HG03045 (cell line): ENCODE measurements around the gene KIF16B.
"Not testable (repeated sequence)": the region's sequence is repeated elsewhere in the genome, so short reads cannot be mapped to it uniquely, and the experiment has no call there.

Experiments
- ATAC-seq: cut with Tn5 transposase; IDR thresholded peaks from one replicate; pipeline ENCODE4 v1.9.1; 2021; ENCODE audit warnings: mild to moderate bottlenecking, moderate library complexity; ENCODE audit not compliant: unreplicated experiment

KIF16B gene

DNA sequence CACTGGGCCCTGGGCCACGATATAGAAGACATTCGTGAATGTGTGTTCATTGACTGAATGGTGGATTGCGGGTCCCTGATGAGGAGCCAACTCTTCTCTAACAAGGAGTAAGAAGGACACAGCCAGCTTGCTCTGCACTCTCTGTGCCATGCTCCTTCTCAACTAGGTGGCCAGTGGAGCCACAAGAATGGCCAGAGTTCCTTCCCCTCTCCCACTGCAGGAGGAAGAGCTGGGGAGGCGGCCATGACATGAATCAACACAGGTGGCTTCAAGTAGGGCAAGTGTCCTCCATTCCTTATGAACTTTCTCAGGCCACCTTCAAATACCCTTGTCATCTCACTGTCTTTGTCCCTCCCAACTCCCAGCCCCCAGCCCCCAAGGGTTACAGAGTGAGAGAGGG lies 305.7 kb downstream of the KIF16B start:
- ATAC-seq = no peak

DNA sequence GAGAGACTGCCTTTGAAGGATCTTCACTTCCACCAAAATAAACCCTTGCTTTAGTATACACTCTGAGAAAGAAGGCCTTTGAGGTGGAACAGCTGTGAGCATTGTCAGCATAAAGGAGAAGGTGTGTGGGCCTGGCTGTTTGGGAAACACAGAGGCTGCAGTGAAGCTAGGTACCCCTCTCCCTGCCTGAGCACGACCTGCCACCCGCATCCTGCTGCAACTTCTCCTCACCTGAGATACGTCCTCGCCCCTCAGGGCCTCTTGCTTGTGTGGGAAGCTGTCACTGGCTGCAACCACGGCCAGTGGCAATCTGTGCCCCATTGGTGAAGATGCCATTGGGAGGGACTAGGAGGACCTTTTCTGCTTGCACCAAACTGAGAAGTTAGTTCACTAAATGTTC lies 307.9 kb downstream of the KIF16B start:
- no peak for ATAC-seq

DNA sequence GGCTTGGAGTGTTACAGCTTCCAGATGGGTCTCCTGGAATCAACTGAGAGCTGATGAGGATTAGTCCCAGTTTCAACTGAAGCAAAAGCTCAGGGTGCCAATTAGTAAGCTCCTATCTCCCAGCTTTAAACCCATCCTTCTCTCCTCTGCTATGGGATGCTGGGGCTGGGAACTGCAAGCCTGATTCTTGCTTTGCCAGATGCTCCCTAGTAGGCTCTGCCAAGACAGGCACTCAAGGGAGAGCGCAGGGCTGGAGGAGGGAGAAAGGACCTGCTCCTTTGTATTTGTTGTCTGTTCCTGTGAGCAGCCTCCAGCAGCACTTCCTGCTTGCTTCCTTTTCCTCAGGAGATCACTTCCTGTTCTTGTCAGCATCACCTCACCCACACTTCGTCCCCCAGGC lies 309.7 kb downstream of the KIF16B start:
- no peak for ATAC-seq

DNA sequence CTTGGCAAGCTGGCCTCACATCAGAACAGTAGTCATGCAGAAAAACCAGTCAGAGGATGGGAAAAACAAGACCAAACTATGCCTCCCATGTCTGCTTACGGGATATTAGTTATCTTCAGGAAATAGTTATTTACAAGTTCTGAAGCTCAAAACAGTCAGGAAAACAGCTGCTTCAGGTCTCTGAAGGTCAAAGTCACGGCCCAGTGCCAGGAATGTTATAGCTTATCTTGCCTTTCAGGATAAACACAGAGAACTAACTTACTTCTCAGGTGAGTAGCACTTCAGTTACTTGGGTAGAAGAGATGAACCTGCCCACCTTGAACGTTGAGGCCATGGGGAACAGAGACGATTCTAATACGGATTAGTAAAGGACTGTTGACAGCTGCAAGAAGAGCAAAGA lies 310.7 kb downstream of the KIF16B start:
- ATAC-seq = no peak

DNA sequence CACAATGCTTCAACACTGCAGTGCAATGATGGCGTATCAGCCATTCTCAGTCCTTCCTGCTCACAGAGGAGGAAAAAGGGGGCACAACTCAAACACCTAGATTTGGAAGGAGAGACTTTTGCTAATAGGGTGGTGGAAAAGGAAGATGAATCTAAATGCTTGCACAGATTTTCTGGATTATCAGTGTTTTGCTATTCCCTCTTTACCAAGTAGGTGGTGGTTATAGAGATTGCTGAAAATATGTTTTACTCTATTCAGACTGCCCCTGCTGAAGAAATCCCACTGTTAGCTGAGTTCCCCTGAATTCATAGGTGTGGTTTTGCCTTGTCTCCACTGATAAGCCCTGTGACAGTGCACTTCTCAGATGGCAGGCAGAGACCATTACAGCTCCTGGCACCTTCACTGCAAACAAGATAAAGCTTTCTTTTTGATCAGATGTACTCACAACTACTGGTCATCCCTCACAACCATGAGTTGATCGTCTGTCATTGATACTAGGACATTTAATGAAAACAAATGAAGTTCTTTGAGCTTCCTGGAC lies 311.4 kb downstream of the KIF16B start:
- no peak for ATAC-seq

DNA sequence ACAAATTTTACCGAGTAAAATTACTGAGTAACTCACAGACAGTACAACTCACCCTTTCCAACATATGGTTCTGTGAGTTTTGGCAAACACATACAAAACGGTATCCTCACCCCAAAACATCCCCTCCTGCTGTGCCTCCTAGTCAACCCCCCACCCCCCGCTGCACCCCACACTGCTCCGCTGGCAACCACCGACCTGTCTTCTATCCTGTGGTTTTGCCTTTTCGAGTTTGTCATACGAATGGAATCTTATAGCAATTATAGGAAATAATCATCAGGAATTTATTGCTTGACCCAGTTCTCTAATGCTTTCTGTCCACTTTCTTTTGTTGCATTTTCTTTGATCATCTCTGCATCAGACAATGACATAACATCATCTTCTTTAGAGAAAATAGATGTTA lies 312.3 kb downstream of the KIF16B start:
- ATAC-seq = no peak

DNA sequence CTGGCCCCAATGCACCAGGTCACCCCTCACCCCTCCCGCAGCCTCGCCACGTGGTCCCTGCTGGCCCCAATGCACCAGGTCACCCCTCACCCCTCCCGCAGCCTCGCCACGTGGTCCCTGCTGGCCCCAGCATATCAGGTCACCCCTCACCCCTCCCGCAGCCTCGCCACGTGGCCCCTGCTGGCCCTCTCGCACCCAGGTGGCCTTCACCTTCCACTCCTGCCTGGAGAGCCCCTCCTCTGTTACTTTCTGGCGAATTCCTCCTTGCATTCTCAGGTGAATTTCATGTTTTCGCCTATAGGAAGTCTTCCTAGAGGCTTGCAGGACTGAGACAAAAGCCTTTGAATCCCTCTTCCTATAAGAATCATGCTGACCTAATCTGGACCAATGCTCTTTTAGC lies 313.1 kb downstream of the KIF16B start:
- not testable (repeated sequence) for ATAC-seq

DNA sequence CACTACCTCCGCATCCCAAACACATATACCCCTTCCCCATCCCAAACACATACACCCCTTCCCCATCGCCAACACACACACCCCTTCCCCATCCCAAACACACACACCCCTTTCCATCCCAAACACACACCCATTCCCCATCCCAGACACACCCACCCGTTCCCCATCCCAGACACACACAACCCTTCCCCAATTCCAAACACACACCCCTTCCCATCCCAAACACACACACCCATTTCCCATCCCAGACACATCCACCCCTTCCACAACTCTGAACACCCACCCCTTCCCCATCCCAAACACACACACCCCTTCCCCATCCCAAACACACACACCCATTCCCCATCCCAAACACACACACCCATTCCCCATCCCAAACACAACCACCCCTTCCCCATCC lies 314.5 kb downstream of the KIF16B start:
- no peak for ATAC-seq

DNA sequence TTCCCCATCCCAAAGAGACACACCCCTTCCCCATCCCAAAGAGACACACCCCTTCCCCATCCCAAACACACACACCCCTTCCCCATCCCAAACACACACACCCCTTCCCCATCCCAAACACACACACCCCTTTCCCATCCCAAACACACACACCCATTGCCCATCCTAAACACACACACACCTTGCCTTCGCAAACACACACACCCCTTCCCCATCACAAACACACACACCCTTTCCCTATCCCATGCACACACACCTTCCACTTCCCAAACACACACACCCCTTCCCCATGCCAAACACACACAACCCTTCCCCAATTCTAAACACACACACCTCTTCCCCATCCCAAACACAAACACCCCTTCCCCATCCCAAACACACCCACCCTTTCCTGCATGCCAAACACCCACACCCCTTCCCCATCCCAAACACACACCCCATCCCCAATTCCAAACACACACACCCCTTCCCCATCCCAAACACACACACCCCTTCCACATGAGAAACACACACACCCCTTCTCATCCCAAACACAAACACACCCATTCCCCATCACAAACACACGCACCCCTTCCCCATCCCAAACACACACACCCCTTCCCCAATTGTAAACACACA lies 315.3 kb downstream of the KIF16B start:
- no peak for ATAC-seq

DNA sequence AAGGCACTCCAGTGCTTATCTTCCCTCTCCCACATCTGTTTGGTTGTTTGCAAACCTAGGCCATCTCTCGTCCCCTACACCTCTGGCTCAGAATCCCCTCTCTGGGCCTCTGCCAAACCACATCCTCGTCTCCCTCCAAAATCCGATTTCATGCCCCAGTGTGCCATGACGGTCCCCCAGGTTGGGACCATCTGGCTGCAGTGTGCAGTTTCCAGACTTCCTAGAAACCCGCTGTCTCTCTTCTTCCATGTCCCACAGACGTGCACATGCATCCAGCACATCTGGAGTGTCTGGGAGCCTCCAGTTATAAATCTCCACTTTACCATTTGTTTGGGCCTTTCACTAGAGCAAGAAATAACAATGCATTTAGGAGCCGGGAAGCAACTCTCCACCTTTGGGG lies 316.2 kb downstream of the KIF16B start:
- no peak for ATAC-seq

DNA sequence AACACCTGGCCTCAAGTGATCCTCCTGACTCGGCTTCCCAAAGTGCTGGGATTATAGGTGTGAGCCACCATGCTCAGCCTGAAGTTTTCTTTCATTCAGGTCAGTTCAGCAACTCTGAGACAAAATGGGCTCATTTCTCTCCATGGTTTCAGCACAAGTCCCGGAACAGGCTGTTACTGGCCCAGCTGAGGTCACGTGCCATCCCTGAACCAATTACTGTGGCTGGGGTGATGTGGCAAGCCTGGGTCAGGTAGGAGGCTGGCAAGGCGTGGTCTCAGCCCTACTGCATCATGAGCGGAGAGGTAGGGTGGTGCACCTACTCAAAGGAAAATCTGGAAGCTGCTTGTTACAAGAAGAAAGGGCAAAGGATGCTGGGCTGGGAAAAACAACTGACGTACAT lies 326.4 kb downstream of the KIF16B start:
- no peak for ATAC-seq

DNA sequence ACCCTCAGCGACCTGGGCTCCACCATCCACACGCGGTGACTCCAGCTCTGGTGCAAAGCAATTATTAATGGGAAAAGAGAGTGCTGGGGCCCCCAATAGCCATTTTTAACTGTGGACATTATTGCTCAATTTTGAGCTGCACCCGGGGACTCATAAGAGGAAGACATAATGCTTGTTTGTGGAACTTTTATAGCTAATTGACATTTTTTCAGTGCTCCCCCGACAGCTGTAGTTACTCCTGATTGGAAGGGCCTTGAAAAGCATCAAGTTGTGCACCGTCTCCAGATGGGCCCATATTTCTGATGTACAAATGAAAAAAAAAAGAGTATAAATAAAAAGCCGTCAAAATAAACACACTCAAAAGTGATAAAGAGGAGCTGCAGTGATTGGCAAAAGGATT lies 327.0 kb downstream of the KIF16B start:
- no peak for ATAC-seq

DNA sequence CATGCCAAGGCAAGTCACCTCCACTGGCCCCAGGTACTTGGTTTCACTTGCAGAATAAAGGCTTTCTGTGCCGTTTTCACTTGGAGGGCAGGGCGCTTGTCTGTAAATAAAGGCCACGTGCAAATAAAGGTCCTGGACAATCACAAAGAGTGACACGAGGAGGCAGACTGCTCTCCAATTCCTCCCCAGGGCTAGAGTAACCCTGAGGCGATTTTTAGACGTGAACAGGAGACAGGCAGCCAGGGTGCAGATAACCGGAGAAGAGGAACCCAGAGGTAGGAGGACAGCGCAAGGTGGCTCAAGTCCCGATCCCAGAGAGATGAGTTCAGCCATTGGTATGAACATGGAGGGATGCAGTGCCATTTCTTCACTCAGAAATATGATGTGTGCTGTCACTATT lies 327.4 kb downstream of the KIF16B start:
- no peak for ATAC-seq

DNA sequence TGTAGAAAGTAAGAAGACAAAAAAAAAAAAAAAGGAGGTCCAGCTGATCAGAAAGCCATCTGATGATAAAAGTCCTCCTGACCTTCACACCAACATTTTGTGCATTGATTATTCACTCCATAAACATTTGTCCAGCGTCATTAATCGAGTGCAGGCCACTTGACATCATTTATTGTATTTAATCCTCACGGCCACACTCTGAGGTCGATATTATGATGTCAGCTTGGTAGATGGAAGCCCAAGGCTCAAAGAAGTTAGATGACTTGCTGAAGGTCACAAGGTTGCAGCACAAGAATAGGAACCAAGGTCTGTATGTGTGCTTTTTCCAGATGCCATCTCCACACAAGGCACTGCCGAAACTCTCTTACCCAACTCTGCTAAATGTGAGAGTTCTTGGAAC lies 328.4 kb downstream of the KIF16B start:
- no peak for ATAC-seq

DNA sequence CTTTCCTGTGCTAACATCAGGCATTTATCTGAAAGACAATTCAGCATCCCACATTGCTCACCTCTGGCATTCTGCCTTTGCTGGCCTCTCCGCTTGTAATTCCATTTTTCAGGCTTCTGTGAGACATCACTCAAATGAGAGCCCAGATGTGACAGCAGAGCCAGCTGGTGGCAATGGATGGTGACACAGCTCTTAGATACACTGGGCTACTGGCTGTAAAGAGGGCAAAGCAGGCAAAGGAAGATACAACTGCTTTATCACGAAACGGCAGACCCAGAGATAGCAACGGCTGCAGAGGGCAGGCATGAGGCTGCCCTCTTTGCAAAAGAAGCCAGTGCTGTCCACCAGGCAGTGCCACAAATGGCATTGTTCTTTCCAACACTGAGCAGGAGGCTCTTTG lies 329.8 kb downstream of the KIF16B start:
- ATAC-seq = no peak

DNA sequence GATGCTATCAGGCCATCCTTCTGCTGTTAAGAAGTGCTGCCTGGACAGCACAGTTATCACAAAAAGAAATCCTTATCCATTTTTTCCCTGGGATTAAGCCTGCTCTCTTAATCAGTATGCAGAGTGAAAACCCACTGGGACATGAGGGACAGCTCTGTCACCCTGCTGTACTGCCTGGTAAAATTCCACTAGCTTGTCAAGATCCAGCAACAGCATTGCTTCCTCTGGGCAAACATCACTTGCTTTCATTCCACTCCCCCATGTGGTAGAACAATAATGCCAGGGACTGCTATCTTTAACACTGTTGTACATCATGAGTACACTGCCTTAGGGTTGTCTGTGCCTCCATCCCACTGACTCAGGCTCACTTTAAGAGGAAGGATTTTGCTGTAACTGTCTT lies 331.3 kb downstream of the KIF16B start:
- no peak for ATAC-seq

DNA sequence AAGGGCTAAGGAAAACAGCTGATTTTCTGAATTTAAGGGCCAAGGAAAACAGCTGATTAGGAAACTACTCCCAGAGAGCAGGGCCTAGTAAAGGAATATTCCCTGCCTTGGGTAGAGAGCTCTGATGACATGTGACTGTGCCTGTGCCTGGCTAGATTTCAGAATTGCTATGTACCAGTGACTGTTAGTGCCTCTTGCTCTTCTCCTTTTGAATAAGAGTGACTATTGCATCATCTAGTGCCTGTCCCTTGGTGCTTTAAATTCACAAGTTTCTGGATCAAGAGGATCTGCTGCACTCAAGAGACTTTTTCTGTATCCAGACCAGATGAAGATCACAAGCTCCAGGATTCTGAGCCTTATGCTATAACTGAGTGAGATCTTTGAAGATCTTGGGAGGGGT lies 332.9 kb downstream of the KIF16B start:
- ATAC-seq = no peak

DNA sequence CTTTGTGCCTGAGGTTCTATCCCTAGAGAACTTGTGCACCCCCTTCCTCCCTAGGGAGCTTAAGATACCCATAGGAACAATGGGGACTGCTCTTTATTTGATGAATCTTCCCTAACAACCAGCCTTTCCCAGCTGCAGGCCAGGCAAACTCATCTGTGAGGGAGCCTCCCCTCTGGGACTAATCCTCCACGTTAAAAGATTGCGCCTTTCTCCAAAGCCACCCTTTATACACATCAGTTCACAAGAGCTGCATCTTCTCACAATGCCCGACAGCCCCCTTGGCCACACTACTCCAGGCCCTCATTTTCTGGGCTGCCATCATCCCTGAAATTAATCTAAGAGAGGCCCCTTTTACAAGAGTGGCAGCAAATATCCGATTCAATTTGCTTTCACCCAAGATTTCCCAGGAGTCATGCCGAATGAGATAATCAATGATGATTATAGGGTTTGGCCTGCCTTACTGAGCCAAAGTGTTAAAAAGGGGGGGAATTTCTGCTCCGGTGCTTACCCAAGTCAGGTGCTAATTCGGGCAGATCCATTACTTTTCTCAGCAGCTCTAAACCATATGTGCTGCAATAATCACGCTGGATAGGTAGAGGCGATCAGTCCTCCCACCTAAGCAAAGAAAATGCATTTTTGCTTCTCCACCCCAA lies 336.5 kb downstream of the KIF16B start:
- no peak for ATAC-seq

DNA sequence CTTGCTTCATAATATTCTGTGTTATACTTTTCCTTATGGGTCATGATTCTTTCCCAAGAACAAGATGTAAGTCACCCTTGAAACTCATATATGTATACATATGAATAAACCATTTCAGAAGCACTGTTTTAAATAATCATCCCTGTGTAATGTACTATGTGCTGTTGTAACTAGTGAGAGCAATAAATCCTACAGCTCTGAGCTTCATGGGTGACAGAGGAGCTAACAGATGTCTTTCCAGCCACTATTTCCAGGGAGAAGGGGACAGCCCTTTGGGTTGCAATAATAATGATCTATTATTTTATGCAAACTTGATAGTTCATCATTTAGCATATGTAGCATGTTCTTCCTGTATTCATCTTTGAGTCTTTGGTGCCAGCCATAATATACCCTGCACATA lies 342.8 kb downstream of the KIF16B start:
- no peak for ATAC-seq

DNA sequence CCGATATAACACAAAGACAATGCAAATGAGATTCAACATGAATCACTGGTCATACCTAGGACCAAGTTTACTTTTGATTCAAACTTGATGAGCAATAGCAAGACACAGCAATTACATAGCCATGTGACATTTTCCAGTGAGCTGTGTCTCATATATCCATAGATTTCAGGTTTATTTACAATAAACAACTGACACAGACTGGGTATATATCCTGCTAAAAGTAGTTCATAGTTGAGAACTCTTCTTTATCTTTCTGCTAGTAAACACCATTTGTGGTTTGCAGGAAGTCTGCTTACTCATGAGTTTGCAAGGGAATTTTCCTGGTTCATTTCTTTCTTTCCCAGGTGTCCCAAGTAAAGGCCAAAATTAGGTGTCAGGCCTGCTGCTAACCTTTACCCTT lies 343.4 kb downstream of the KIF16B start:
- ATAC-seq = no peak

DNA sequence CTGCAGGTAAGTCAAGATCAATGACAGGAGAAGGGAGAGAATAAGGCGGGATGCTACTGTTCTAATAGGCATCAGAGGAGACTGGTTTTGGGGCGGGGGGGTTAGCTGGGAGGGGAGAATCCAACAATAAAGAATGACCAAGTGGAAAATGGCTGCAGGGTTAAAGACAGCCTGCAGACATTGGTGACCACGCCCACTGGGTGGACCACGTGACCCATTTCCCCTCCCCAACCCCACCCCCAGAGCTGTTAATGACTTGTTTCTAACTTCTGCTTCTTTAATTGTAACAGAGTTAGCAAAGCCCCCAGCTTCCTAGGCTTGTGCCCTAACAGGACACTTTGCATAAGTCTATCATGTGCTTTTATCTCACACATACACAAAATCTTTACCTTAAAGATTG lies 344.5 kb downstream of the KIF16B start:
- no peak for ATAC-seq

DNA sequence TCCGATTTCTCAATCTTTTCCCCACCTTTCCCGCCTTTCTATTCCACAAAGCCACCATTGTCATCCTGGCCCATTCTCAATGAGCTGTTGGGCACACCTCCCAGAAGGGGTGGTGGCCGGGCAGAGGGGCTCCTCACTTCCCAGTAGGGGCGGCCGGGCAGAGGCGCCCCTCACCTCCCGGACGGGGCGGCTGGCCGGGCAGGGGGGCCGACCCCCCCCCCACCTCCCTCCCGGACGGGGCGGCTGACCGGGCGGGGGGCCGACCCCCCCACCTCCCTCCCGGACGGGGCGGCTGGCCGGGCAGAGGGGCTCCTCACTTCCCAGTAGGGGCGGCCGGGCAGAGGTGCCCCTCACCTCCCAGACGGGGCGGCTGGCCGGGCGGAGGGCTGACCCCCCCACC lies 346.3 kb downstream of the KIF16B start:
- ATAC-seq = not testable (repeated sequence)

DNA sequence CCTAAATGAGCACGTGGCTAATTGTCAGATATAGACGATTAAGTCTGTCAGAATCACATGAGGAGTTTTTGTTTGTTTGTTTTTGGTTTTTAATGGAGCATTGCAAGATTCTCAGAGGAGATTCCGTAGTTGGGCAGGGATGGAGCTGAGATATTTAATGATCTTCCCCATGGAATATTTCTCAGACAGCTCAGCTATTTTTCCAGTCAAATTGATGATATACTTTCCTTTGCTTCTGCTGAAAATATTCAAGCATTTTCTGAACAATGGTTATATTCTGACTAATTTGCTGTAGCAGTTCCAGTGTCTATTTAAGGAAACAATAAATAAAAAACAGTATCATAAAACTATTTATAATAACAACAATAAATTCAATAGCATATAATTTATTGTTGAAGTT lies 348.4 kb downstream of the KIF16B start:
- no peak for ATAC-seq
